Smooth muscle cell (in vitro differentiated cells): ENCODE results near the gene ATP2B1. TPM values are rescaled to one million over a fixed set of nuclear protein-coding genes. Genes with fewer than 3 reads are reported as not detected.

Experiments
- DNase-seq: peaks from one replicate; lab custom pipeline; 2025; ENCODE audit not compliant: unreplicated experiment; lab: John Stamatoyannopoulos, UW
- H2AFZ ChIP-seq: fragments of 200-600 bp; sonication (generic); 2 replicates; pipeline ENCODE4 v1.6.0; 2016; ENCODE audit warnings: antibody characterized with exemption, low read depth, mild to moderate bottlenecking
- H3F3A ChIP-seq: fragments of 200-600 bp; sonication (generic); 2 replicates; pipeline ENCODE4 v1.6.0; 2017; ENCODE audit warnings: antibody characterized with exemption, low read depth
- H3K27ac ChIP-seq: fragments of 200-600 bp; sonication (generic); 2 replicates; pipeline ENCODE4 v1.5.1; 2016; ENCODE audit warnings: low read depth, mild to moderate bottlenecking
- H3K27me3 ChIP-seq: fragments of 200-600 bp; sonication (generic); 2 replicates; pipeline ENCODE4 v1.6.1; 2016; ENCODE audit warnings: low read depth, mild to moderate bottlenecking
- H3K36me3 ChIP-seq: fragments of 200-600 bp; sonication (generic); 2 replicates; pipeline ENCODE4 v1.5.1; 2016; ENCODE audit warnings: low read depth
- H3K4me1 ChIP-seq: fragments of 200-600 bp; sonication (generic); 2 replicates; pipeline ENCODE4 v1.5.1; 2016; ENCODE audit warnings: low read depth
- H3K4me2 ChIP-seq: fragments of 200-600 bp; sonication (generic); 2 replicates; pipeline ENCODE4 v1.6.0; 2016; ENCODE audit warnings: mild to moderate bottlenecking
- H3K4me3 ChIP-seq: fragments of 200-600 bp; sonication (generic); 2 replicates; pipeline ENCODE4 v1.5.1; 2016; ENCODE audit warnings: mild to moderate bottlenecking
- H3K79me2 ChIP-seq: fragments of 200-600 bp; sonication (generic); 2 replicates; pipeline ENCODE4 v1.6.0; 2016; ENCODE audit warnings: low read depth, mild to moderate bottlenecking
- H3K9ac ChIP-seq: fragments of 200-600 bp; sonication (generic); 2 replicates; pipeline ENCODE4 v1.6.0; 2016; ENCODE audit warnings: low read depth
- H3K9me3 ChIP-seq: fragments of 200-600 bp; sonication (generic); replicated peaks from 2 replicates; pipeline ENCODE4 v1.5.1; 2016; ENCODE audit warnings: low read depth
- H4K20me1 ChIP-seq: fragments of 200-600 bp; sonication (generic); 2 replicates; pipeline ENCODE4 v1.6.0; 2016; ENCODE audit warnings: low read depth
- WGBS: methylation state at CpG from one replicate; pipeline ENCODE4 v1.1.7; 2016; ENCODE audit warnings: low lambda C conversion rate; 5-methylcytosine and 5-hydroxymethylcytosine counted together
- polyA plus RNA-seq: library from polyadenylated mRNA; unstranded; fragments of >200 nt; fragmentation: Nextera tagmentation; extraction: Ambion mirVana; gene quantifications from 2 replicates; pipeline ENCODE4 v1.2.1, GENCODE V29; 2016
- total RNA-seq: library from RNA; depleted of rRNA; stranded (reverse); fragments of >200 nt; gene quantifications from 2 replicates; pipeline ENCODE4 v1.2.3, GENCODE V29; 2014
- TF ChIP-seq, protein P1 (sequence below): fragments of 200-600 bp; sonication (generic); IDR thresholded peaks from 2 replicates; pipeline ENCODE4 v1.5.1; 2017; ENCODE audit warnings: borderline replicate concordance, mild to moderate bottlenecking, antibody characterized with exemption; ENCODE audit not compliant: insufficient read depth, poor library complexity, severe bottlenecking

Gene ATP2B1
- total and polyA plus RNA-seq, 2 experiments from 2014 or later: 42.8 to 70.1 TPM

DNA sequence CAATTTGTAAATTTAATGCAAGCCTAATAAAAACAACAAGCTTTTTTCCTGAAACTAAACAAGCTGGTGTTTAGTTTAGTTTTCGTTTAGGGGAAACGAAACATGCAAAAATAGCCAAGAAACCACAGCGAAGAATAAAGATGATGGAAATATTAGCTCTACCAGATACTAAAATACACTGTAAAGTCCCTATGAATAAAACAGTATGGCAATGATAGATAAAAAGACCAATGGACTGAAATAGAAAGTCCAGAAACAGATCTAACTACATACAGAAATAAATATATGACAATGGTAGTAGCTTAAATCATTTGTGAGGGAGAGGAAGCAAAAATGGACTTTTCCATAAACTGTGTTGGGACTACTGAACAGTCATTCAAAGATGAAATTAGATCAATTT is 26.4 kb downstream of the ATP2B1 start:
- H2AFZ ChIP-seq: no peak overlapping the region
- 97% methylated on average over 3 of the region's 3 CpGs for WGBS
- H3F3A ChIP-seq: peaks cover 8% of the 10 kb centered on the region
- no peak overlapping the region for H3K4me2 ChIP-seq
- TF ChIP-seq, protein P1, sequence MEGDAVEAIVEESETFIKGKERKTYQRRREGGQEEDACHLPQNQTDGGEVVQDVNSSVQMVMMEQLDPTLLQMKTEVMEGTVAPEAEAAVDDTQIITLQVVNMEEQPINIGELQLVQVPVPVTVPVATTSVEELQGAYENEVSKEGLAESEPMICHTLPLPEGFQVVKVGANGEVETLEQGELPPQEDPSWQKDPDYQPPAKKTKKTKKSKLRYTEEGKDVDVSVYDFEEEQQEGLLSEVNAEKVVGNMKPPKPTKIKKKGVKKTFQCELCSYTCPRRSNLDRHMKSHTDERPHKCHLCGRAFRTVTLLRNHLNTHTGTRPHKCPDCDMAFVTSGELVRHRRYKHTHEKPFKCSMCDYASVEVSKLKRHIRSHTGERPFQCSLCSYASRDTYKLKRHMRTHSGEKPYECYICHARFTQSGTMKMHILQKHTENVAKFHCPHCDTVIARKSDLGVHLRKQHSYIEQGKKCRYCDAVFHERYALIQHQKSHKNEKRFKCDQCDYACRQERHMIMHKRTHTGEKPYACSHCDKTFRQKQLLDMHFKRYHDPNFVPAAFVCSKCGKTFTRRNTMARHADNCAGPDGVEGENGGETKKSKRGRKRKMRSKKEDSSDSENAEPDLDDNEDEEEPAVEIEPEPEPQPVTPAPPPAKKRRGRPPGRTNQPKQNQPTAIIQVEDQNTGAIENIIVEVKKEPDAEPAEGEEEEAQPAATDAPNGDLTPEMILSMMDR: no peak
- H3K36me3 ChIP-seq: peaks cover 22% of the 10 kb centered on the region
- H3K27me3 ChIP-seq: no peaks in the 10 kb centered on the region
- H3K27ac ChIP-seq: no peak overlapping the region
- no peak overlapping the region for H3K9ac ChIP-seq
- H3K9me3 ChIP-seq: peaks cover 8% of the 10 kb centered on the region
- DNase-seq: no peak
- no peaks in the 10 kb centered on the region for H3K4me1 ChIP-seq
- H3K79me2 ChIP-seq: peaks cover 100% of the 10 kb centered on the region
- no peak overlapping the region for H3K4me3 ChIP-seq
- peaks cover 31% of the 10 kb centered on the region for H4K20me1 ChIP-seq

DNA sequence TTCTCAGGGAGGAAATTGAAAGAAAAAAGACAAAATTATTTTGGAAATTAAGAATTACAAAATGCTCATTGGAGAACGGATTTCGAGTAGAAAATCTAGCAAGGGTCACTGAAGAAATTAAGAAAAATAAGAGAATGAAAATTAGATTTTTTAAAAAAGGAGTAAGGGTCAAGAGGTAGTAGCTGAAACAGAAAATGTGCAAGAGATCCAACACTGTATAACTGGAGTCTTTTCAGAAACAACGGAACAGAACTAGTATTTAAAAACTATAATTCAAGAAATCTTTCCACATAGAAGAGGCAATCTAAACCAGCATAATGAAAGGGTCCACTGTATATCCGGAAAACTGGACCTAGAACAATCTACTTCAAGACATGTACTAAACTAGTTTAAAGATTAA is 28.2 kb downstream of the ATP2B1 start:
- Histone ChIP-seq H3K4me3 (no peak overlapping the region), H3K27me3 (no peaks in the 10 kb centered on the region), H3F3A (peaks cover 8% of the 10 kb centered on the region), H3K4me1 (no peaks in the 10 kb centered on the region), H3K27ac (no peak overlapping the region), H4K20me1 (peaks cover 39% of the 10 kb centered on the region), H3K4me2 (no peak overlapping the region), H3K79me2 (peaks cover 100% of the 10 kb centered on the region), H2AFZ (no peak overlapping the region), H3K36me3 (peaks cover 22% of the 10 kb centered on the region), H3K9ac (no peak overlapping the region), H3K9me3 (peaks cover 8% of the 10 kb centered on the region)
- WGBS: 95% methylated on average over 4 of the region's 4 CpGs
- TF ChIP-seq, protein P1: no peak
- DNase-seq: no peak

DNA sequence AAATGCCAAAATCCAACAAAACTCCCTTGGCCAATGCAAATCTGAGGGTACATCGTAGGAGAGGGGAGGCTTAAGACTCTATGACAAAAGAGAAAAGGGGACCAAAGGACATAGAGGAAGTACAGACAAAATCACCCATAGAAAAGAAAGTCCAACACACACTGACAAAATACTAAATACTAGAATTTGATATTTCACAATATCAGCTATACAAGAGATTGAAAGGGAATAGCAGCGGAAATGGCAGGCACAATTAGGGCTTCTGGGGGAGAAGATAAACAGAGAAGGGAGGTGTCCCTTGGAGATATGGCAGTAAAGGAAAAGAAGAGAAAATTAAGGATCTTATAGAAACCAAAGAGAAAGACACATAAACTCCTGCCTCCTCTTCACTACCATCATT is 29.0 kb downstream of the ATP2B1 start:
- peaks cover 8% of the 10 kb centered on the region for H3F3A ChIP-seq
- no peaks in the 10 kb centered on the region for H3K4me1 ChIP-seq
- no peak overlapping the region for H3K27ac ChIP-seq
- H3K4me2 ChIP-seq: no peak overlapping the region
- H4K20me1 ChIP-seq: peaks cover 44% of the 10 kb centered on the region
- H3K9ac ChIP-seq: no peak overlapping the region
- peaks cover 22% of the 10 kb centered on the region for H3K36me3 ChIP-seq
- no peak overlapping the region for H2AFZ ChIP-seq
- H3K9me3 ChIP-seq: peaks cover 8% of the 10 kb centered on the region
- DNase-seq: no peak
- H3K4me3 ChIP-seq: no peak overlapping the region
- H3K79me2 ChIP-seq: peaks cover 100% of the 10 kb centered on the region
- no peaks in the 10 kb centered on the region for H3K27me3 ChIP-seq
- TF ChIP-seq, protein P1: no peak
- 96% methylated on average over 2 of the region's 2 CpGs for WGBS

DNA sequence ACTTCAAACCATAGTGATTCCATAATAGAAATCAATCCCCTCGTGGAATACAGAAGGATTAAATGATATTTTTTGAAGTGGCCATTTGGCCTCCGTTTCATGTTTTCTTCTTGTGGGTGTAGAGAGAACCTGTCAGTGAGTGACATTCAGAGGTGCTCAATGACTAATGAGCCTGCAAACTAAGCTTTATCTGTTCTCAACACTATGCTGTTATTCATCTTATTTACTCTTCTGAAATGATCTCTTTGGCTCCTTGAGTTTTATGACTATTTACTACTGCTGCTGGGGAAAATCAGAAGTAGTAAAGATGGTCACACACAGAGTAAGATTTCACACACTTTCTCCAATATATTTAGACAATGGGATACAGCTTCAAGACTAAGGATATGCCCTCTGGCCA is 30.4 kb downstream of the ATP2B1 start:
- no peaks in the 10 kb centered on the region for H3K27me3 ChIP-seq
- DNase-seq: no peak
- H3K36me3 ChIP-seq: peaks cover 21% of the 10 kb centered on the region
- H2AFZ ChIP-seq: no peak overlapping the region
- H4K20me1 ChIP-seq: peaks cover 58% of the 10 kb centered on the region
- H3K4me1 ChIP-seq: no peaks in the 10 kb centered on the region
- no peak overlapping the region for H3K27ac ChIP-seq
- H3K4me2 ChIP-seq: no peak overlapping the region
- WGBS: 83% methylated on average over 2 of the region's 2 CpGs
- H3K79me2 ChIP-seq: peaks cover 100% of the 10 kb centered on the region
- no peak overlapping the region for H3K9ac ChIP-seq
- peaks cover 8% of the 10 kb centered on the region for H3K9me3 ChIP-seq
- TF ChIP-seq, protein P1: no peak
- H3F3A ChIP-seq: peaks cover 8% of the 10 kb centered on the region
- no peak overlapping the region for H3K4me3 ChIP-seq
